Osteocyte (in vitro differentiated cells): ENCODE data around the gene NECTIN1. TPM values are rescaled to one million over a fixed set of nuclear protein-coding genes. Genes with fewer than 3 reads are reported as not detected.

Experiments
- DNase-seq: peaks from one replicate; pipeline ENCODE4 v3.0.0; 2021; ENCODE audit warnings: mixed read lengths; ENCODE audit not compliant: unreplicated experiment; ENCODE audit errors: extremely low spot score
- H3K27ac Mint-ChIP-seq: one replicate; pipeline ENCODE4 v1.8.0; 2021; ENCODE audit warnings: mild to moderate bottlenecking, mixed read lengths; ENCODE audit not compliant: unreplicated experiment
- H3K27me3 Mint-ChIP-seq: one replicate; pipeline ENCODE4 v1.8.0; 2021; ENCODE audit warnings: mixed read lengths; ENCODE audit not compliant: unreplicated experiment
- H3K36me3 Mint-ChIP-seq: one replicate; pipeline ENCODE4 v1.8.0; 2021; ENCODE audit warnings: mixed read lengths; ENCODE audit not compliant: unreplicated experiment
- H3K4me1 Mint-ChIP-seq: one replicate; pipeline ENCODE4 v1.8.0; 2021; ENCODE audit warnings: mixed read lengths; ENCODE audit not compliant: unreplicated experiment
- H3K4me3 Mint-ChIP-seq: one replicate; pipeline ENCODE4 v1.8.0; 2021; ENCODE audit warnings: mild to moderate bottlenecking, moderate library complexity, mixed read lengths; ENCODE audit not compliant: unreplicated experiment
- H3K9me3 Mint-ChIP-seq: one replicate; pipeline ENCODE4 v1.8.0; 2021; ENCODE audit warnings: mixed read lengths; ENCODE audit not compliant: unreplicated experiment
- CTCF ChIP-seq: fragments of 200-600 bp; sonication (generic); IDR thresholded peaks from 2 replicates; pipeline ENCODE4 v1.5.0; 2021; ENCODE audit warnings: antibody characterized with exemption, mild to moderate bottlenecking, moderate library complexity
- total RNA-seq: library from RNA; stranded (reverse); gene quantifications from 2 replicates; pipeline ENCODE4 v1.2.1, GENCODE V29; 2021

The NECTIN1 gene
- total RNA-seq, 1 donor from 2014 or later: 7.2 TPM

DNA sequence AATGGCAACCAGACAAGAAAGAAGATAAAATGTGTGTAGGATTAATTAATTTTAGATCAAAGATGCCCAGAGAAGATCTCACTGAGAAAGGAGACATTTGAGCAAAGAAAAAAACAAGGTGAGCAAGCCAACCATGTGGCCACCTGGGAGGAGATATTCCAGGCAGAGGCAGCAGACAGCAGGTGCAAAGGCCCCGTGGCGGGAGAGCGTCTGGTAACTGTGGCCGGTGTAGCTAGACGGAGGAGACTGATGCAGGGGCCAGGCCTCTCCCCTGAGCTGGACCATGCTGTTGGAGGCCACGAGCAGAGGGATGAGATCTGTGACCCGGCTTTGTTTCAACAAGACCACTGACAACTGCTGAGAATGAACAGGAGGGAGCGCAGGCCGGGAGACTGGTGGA, 23.6 kb downstream of the NECTIN1 start:
- H3K4me1 Mint-ChIP-seq: peaks cover 2% of the 10 kb centered on the region
- H3K4me3 Mint-ChIP-seq: no peak overlapping the region
- H3K36me3 Mint-ChIP-seq: no peaks in the 10 kb centered on the region
- H3K27me3 Mint-ChIP-seq: no peaks in the 10 kb centered on the region
- no peaks in the 10 kb centered on the region for H3K9me3 Mint-ChIP-seq
- no peak for DNase-seq
- TF ChIP-seq CTCF: no peak
- H3K27ac Mint-ChIP-seq: no peak overlapping the region

DNA sequence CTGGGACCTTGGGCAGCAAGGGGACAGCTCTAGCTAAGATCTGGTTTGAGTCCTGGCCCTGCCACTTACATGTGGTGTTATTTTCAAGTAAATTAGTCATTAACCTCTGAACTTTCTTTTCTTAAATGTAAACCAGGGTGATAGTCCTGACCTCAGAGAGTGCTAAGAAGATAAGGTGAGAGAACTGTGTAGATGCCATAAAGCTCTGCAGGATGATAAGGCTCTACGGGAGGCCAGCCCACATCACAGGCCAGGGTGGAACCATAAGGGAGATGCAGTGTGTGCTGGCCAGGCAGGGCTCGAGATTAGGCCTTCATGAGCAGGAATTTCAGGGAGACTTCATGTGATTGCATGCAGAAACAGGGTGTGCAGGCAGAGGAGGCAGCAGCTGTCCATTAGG, 24.2 kb downstream of the NECTIN1 start:
- Mint-ChIP-seq H3K4me3 (no peak overlapping the region), H3K4me1 (peaks cover 3% of the 10 kb centered on the region), H3K9me3 (no peaks in the 10 kb centered on the region), H3K27ac (no peak overlapping the region), H3K27me3 (no peaks in the 10 kb centered on the region), H3K36me3 (no peaks in the 10 kb centered on the region)
- DNase-seq: no peak
- TF ChIP-seq CTCF: no peak

DNA sequence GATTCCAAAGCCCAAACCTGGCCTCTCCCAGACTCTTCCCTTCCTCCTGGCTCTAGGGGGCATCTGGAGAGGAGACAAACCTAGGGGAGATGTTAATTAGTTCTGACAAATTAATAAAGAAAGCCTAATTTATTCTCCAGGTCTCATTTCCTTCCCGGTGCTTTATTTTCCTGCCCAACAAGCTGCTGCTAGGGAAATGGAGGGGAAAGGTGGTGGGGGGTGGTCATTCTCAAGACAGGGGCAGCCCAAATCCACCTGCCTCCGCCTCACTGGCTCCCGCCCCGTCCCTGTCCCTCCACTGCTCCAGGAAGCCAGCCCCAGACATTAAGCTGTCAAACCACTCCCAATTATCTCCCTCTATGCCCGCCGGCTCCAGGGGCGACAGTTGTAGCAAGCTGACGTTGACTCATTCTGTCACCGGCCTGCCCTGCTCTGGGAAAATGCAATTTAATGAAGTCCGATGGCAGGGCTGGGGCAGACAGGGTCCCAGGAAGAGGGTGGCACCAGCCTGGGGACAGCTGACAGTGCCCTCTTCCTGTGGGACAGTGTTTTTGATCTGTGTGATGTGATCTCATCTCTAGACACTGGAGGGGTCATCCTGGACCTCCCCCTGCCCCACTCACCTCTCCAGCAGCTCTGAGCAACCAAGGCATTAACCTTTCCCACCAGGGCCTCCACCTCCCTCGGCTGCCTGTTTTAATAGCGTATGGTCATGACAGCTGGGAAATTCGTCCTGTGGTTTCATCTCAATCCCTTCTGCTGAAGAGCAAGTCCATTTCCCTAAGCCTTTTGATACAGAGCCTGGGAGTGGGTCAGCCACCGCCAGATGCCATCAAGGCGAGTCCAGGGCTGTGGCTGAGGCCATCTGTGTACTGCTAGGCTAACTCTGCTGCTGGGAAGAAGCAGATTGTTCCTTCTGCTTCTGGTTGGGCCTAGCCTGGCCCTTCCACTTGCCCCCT, 27.1 kb downstream of the NECTIN1 start:
- no peaks in the 10 kb centered on the region for H3K9me3 Mint-ChIP-seq
- H3K27ac Mint-ChIP-seq: no peak overlapping the region
- H3K27me3 Mint-ChIP-seq: no peaks in the 10 kb centered on the region
- no peak overlapping the region for H3K4me3 Mint-ChIP-seq
- no peak for DNase-seq
- TF ChIP-seq CTCF: no peak
- H3K4me1 Mint-ChIP-seq: peaks cover 13% of the 10 kb centered on the region
- H3K36me3 Mint-ChIP-seq: no peaks in the 10 kb centered on the region

- Mint-ChIP-seq H3K36me3 (no peaks in the 10 kb centered on the region), H3K9me3 (no peaks in the 10 kb centered on the region), H3K4me3 (no peak overlapping the region), H3K27me3 (no peaks in the 10 kb centered on the region), H3K4me1 (peaks cover 14% of the 10 kb centered on the region), H3K27ac (no peak overlapping the region)
- no peak for DNase-seq
- TF ChIP-seq CTCF: no peak
These were observed 28.3 kb downstream of the NECTIN1 start for GRCh38 chr11:119700536-119701346.

DNA sequence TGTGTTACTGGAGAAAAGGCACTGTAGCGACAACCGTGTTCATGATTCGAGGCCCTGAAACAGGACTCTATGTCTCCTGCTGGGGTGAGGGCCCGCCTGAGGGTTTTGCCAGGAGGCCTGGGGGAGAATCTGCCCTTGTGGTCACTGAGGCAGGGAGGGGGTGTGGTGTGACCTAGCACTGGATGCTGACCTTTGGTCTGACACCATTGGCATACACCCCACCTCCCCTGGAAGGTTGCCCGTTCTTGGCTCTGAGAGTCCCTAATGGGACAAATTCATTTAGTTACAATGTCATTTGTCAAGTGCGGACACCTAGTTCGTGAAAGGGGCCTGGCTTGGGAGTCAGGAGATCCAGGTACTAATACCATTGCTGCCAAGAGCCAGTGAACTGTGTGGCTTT, 29.0 kb downstream of the NECTIN1 start:
- Mint-ChIP-seq H3K27me3 (no peaks in the 10 kb centered on the region), H3K4me3 (no peak overlapping the region), H3K36me3 (no peaks in the 10 kb centered on the region), H3K27ac (no peak overlapping the region), H3K4me1 (peaks cover 14% of the 10 kb centered on the region), H3K9me3 (no peaks in the 10 kb centered on the region)
- TF ChIP-seq CTCF: no peak
- no peak for DNase-seq
